ENCODE data around the gene GLYR1.
"Not testable (repeated sequence)": the region's sequence is repeated elsewhere in the genome, so short reads cannot be mapped to it uniquely, and the experiment has no call there.

The GLYR1 gene

DNA sequence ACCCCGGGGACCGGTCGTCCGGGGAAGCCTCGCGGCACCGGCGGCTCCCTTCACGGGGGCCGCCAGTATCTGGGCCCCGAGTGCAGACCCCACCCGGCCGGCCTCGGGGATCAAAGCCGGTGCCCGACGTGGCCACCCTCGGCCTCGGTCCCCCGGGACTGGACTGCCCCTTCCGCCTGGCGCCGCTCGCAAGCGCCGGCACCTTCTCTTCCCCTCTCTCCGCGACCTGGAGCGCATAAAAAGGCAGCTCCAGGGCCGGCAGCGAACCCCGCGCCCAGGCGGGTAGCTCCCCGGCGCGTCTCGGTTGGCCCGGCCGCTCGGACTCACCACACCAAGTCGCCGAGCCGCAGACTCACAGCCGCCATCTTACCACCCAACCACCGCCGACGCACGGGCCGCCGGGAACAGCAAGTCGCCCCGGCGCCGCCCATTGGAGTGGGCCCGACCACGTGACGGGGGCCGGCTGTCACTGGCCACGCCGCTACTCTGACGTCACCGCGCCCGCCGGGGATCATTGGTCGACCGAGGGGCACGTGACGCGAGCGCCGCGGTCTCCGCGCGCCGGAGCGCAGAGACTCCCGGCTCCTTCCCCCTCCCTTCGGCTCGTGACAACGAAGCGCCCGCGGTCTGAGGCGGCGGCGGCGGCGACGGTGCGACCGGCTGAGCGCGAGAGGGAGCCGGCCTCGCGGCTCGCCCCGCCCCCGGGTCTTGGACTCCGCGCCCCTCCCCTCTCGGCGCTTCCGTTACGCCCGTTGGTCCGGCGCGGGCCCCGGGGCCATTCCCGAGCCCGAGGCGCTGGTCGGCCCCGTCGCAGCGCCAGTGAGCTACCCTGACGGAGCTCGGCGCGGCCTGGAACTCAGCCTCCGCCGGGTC lies at the start of gene GLYR1, which contains the start of gene UBN1:
GLYR1 (minus strand) TSS at position 388 of the 873 bp plus-strand sequence; CDS start at position 365, 23 bp downstream.
UBN1 (plus strand) TSS at position 581 of the 873 bp plus-strand sequence. CDS start 5,437 bp downstream, outside the sequence.
- DNase-seq = peak; percentile 97

DNA sequence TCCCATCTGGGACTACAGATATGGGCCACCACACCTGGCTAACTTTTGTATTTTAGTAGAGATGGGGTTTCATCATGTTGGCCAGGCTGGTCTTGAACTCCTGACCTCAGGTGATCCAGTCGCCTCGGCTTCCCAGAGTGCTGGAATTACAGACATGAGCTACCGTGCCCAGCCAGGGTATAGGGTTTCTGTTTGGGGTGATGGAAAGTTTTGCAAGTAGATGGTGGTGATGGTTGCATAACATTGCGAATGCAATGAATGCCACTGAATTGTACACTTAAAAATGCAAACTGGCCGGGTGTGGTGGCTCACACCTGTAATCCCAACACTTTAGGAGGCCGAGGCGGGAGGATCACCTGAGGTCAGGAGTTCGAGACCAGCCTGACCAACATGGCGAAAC lies 49.7 kb upstream of the GLYR1 start:
- not testable (repeated sequence) for DNase-seq

DNA sequence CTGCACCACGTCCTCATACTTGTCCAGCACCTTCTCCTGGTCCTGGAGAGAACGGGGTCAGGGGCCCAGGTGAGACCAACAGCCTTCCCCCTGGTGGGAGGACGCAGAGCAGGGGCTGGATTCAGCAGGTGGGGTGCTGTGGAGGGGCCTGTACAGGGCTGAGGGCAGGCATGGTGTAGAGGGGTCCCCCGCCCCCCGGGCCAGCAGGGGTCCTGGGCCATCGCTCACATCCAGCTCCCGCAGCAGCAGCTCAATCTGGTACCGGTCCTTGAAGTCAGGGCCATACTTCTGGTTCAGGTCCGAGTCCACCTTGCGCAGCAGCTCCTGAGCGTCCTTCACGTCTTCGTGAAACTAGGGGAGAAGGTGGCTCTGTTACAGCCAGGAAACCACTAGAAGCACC lies 48.3 kb upstream of the GLYR1 start:
- no peak for DNase-seq

DNA sequence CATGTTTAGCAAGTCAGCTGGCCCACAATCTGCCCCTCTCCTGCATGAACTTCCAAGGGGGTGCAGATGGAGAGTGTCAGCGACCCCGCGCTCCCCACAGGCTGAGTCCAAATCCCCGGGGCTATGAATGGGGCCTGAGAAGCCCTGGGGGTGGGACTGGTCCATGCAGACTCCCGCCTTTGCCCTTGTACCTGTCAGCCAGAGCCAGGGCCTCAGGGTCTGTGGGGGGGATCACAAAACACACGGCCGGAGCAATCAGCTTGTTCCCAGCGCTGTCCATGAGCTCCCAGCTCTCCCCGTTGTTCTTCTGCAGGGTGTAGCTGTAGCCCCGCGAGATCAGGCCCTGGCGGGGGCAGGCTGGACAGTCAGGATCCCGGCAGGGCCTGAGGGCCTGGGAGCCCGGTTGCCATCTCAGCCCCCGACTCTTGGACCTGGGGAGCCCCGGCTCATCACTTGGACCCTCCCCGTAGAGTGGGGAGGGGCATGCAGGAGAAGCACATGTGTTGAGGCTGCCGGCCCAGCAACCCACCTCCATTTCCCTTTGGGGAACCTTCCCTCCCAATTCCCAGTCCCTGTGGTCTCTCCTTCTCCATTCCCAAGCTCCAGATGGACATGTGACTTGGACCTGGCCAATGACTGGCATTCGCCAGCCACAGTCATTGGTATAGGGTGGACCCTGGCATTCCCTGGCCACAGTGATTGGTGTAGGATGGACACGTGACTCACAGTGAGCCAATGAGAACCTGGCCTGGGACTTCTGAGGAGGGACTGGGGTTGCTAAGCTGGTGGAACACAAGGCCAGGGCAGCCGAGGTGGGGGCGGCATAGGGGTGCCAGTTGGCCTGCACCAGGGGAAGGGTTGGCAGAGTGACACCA lies 47.4 kb upstream of the GLYR1 start:
- no peak for DNase-seq

- no peak for DNase-seq
These were observed 46.2 kb upstream of the GLYR1 start for GRCh38 chr16:4893103-4893862.

DNA sequence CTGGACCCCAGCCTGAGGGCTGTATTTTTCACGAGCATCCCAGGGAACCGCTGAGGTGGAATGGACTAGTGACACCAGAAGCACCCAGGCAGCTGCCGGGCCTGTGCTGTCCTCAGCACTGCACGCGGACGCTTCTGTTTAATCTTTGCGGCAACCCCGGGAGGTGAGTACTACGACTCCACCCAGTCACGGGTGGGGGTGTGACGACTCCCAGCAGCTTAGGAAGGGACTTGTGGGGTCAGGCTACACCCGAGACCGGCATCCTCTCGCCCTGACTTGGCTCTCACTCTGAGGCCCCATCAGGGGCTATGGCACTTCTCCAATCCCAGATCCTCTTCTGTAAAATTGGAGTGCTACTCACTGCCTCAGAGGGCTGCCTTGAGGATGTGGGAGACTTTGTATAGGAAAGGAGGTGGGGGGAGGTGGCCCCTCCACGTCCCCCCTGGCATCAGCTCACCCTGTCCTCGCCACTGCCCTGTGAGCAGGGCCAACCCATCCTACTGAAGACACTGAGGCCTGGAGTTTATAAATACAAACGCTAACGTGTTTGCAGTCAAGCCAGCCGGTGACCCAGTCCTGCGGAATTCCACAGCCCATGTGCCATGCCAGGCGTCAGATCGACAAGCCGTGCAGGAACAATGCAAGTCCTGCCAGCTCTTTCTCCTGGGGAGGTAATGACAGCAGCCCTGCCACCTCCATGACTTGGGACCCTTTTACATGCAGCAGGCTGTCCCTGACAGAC lies 45.4 kb upstream of the GLYR1 start:
- DNase-seq = no peak

DNA sequence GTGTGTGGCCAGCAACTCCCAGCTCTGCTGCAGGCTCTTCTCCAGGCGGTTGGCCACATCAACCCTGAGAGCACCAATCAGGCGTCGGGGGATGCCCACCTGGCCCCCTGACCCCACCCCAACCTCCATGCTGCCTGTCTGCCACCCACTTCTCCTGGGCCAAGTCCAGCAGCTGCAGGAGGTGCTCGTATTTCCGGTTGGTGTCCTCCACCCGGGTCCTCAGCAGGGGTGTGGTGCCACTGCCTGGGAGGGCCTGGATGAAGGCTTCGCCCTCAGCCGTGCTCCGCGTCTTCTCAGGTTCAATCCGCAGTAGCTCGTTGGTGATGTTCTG lies 44.8 kb upstream of the GLYR1 start:
- DNase-seq = no peak

- DNase-seq = no peak
These were observed 44.2 kb upstream of the GLYR1 start for GRCh38 chr16:4891097-4891885.

- DNase-seq = no peak
These were observed 43.6 kb upstream of the GLYR1 start for GRCh38 chr16:4890686-4891085.

DNA sequence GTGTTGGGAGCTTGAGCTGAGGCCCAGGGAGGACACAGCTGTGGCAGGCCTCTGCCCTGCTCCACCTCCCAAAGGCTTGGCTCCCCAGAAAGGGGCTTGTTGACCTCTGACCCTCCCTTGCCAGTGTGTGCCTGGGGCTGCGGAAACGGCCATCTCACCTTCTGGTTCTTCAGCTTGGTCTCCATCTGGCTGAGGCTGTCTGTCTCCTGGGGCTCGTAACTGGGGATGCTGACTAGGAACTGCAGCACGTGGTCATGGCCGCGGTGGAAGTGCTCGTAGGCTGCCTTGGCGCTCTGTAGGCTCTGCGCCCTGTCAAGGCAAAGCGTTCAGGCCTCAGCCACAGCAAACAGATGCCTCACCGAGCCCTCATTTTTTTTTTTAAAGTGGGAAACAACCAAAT lies 42.9 kb upstream of the GLYR1 start:
- no peak for DNase-seq

DNA sequence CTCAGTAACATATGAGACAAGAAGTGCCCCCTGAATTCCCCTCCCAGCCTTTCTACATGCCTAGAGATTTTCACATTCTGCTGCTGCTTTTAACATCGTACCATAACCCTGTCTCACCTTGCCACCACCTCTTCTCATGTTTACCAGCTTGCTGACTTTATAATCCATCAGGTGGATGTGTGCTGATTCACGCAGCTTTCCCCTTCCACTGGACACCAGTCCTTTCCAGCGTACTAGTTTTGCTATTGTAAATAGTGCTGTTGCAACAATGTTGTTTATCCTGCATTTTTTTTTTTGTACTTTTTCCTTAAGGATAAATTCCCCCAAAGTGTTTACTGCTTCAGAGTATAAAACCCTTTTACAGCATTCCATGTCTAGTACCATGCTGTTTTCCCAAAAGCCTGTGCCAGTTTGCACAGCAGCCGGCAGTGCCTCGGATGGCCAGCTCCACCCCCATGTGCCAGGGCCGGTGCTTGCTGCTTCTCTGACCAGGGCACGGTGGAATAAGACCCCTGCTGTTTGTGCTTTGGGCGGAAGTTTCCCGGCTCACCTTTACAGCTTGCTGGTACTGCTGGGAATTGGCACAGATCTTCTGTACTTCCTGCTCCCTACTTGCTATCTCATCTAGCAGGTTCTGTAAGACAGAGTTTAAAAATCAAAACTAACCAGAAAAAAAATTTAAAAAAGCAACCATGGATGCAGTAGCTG lies 41.5 kb upstream of the GLYR1 start:
- DNase-seq = no peak

DNA sequence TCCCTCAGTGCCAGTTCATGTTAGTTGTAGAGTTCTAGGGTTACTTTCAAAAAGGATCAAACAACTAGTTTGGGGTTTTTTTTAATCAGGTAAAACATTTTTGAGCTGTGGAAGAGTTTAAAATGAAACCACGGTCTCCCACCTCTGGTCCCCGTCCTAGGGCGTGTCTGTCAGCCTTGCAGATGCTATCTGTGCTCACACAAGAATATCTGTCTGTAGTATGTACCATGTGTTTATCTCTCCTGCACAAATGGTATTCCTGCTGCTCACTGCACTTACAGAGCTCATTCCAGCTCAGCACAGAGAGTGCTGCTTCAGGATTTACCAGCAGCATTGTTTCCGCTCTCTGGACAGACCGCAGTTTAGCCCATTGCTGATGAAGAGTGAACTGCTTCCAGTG lies 39.1 kb upstream of the GLYR1 start:
- DNase-seq = no peak

DNA sequence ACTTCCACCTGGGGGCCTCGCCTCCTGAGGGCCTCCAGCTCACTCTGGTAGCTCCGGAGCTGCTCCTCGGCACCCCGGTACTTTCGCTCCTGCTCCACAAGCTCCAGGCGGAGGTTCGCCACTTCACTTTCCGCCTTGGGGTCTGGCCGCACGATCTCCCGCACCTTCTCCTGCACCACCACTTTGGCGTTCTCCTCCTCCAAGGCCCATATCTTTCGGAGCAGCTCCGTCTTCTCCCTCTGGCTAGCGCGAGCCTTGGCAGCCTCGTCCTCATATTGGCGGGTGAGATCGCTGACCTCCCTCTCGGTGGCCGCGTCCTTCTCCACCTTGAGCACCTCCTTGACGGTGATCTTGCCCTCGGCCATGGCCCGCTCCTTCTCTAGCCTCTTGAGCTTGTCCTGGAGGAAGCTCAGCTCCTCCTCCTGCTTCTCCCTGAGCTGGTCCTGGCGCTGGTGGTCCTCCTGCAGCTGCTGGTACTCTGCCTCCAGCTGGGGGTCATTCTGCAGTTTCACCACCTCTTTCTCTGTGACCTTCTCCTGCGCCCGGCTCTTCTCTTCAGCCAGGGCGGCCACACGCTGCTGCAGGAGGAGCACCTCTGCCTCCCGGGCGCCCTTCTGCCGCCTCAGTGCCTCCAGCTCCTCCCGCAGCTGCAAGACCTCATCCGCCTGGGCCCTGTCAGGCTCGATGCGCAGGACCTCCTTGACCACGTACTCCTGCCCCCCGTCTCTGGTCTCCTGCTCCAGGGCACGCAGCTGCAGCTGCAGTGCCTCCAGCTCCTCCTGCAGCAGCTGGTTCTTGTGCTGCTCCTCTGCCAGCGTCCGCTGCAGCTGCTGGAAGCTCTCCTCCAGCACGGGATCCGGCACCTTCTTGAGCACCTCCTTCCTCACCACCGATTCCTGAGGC lies 38.1 kb upstream of the GLYR1 start:
- DNase-seq = no peak

GRCh38 chr16:4884209-4884608 lies 37.1 kb upstream of the GLYR1 start:
- DNase-seq = no peak

DNA sequence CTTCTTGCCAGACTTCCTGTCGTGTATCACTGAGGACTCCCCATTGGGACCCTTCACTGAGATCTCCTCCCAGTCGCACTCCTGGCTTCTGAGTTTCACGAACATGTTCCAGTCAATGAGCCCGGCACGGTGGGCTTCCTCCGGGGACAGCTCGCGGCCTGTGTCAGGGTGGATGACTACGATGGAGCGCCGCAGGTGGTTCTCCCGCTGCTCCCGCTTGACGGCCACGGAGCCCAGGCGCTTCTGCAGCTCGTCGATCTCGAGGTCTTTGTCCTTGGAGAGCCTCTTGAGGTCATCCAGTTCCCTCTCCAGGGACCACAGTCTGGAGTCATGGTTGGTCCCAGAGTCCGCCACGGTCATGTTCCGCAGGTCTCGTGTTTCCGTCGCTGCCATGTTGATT lies 36.4 kb upstream of the GLYR1 start:
- DNase-seq = no peak

GRCh38 chr16:4882633-4883285 lies 35.7 kb upstream of the GLYR1 start:
- DNase-seq = no peak

DNA sequence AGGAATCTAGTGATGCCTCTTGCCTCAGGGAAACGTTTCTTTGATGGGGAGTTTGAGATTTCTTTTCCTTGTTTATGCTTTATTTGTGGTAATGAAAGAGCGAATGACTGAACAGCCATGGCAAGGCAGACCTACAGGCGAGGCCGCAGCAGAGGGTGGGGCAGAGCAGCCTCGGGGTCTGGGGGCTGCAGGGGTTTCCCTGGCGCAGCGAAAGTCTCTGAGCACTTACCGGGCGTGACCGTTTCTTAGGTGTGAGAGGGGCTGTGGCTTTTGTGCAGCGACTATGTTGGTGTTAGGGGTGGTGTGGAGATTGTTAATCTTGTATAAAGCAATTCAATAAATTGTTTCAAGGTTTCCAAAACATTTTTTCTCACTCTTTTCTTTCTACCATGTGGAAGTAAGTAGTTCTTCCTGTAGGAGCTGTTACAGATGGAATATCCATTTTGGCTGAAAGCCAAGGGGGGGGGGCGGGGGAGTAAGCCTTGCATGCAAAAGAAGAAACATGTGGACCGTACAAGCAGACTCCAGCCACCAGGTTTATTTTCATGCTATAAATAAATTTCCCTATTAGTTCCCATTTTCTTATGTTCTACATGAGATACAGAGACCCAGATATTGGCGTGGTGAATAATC lies 35.0 kb upstream of the GLYR1 start:
- peak; percentile 21 for DNase-seq

DNA sequence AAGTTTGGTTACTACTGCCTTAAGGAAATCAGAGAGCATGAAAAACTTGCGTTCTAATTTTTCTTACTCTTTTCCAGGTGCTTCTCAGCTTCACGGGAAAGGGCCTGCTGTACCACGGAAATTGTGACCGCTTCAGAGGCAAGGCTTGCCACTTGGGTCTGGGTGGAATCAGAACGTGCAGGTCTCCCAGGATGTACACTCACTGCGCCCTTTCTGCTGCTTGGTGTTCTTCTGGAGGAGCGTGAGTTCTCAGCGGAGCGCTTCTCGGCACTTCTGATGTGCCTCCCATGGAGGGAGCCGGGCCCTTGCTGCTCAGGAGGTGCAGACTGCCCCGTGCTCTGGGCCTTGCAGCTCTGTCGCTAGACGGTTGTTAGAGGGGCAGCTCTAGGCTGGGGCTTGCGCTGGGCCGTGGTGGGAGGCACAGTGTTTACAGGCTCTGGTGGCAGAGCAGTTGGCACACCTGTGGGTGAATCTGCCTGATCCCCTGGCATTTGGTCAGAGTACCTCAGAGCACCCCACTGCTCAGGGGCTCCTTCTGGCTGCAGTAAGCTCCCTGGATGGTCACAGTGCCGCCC lies 33.0 kb upstream of the GLYR1 start:
- no peak for DNase-seq
